A673 (cell line): ENCODE results near the gene LARGE2. TPM values are rescaled to one million over a fixed set of nuclear protein-coding genes. Genes with fewer than 3 reads are reported as not detected.
A peak's percentile ranks its signal among the peaks of the same experiment; 100 is the strongest.

Experiments used
- BruUV-seq: library from RNA; stranded (reverse); fragments of 400-500 nt; replicated peaks from 2 replicates; lab custom pipeline; 2021; lab: Mats Ljungman, UMichigan
- CTCF ChIA-PET: fragments of 300-600 bp; sonication (Branson Sonifier 250); formaldehyde crosslinking; loops from one replicate; lab custom pipeline; 2022; ENCODE audit warnings: antibody characterized with exemption; lab: Charles Lee
- POLR2A ChIA-PET: fragments of 300-600 bp; sonication (Branson Sonifier 250); formaldehyde crosslinking; loops from one replicate; lab custom pipeline; 2022; ENCODE audit warnings: antibody characterized with exemption; ENCODE audit not compliant: low non-redundant PET; lab: Charles Lee
- DNase-seq: peaks from one replicate; pipeline ENCODE4 v3.0.0-alpha.2; 2015; ENCODE audit warnings: low spot score
- H3K27ac ChIP-seq: fragments of 200-600 bp; sonication (generic); 2 replicates; pipeline ENCODE4 v1.5.1; 2016; ENCODE audit warnings: mixed run types, low read depth, mild to moderate bottlenecking, mixed read lengths, antibody characterized with exemption, low read length; ENCODE audit not compliant: poor library complexity, severe bottlenecking
- H3K27me3 ChIP-seq: fragments of 200-600 bp; sonication (generic); replicated peaks from 2 replicates; pipeline ENCODE4 v1.6.1; 2017; ENCODE audit warnings: mixed run types, low read depth, mild to moderate bottlenecking, mixed read lengths, antibody characterized with exemption, low read length; ENCODE audit not compliant: insufficient read depth, poor library complexity
- H3K36me3 ChIP-seq: fragments of 200-600 bp; sonication (generic); 2 replicates; pipeline ENCODE4 v1.6.1; 2016; ENCODE audit warnings: mixed run types, mild to moderate bottlenecking, mixed read lengths, antibody characterized with exemption, low read length; ENCODE audit not compliant: insufficient read depth, poor library complexity, severe bottlenecking
- H3K4me1 ChIP-seq: fragments of 200-600 bp; sonication (generic); 2 replicates; pipeline ENCODE4 v1.6.1; 2017; ENCODE audit warnings: mixed run types, mild to moderate bottlenecking, mixed read lengths, antibody characterized with exemption, low read length; ENCODE audit not compliant: insufficient read depth, poor library complexity, severe bottlenecking
- H3K4me3 ChIP-seq: fragments of 200-600 bp; sonication (generic); 2 replicates; pipeline ENCODE4 v1.5.1; 2016; ENCODE audit warnings: low read depth, mixed run types, mild to moderate bottlenecking, mixed read lengths, low read length; ENCODE audit not compliant: poor library complexity, severe bottlenecking
- H3K9me3 ChIP-seq: fragments of 200-600 bp; sonication (generic); 2 replicates; pipeline ENCODE4 v1.6.1; 2016; ENCODE audit warnings: mixed run types, low read depth, mild to moderate bottlenecking, mixed read lengths, antibody characterized with exemption, low read length; ENCODE audit not compliant: poor library complexity, severe bottlenecking
- EZH2 ChIP-seq: fragments of 200-600 bp; sonication (generic); IDR thresholded peaks from 2 replicates; pipeline ENCODE4 v1.6.1; 2017; ENCODE audit warnings: borderline replicate concordance, low read depth, mild to moderate bottlenecking, mixed read lengths, antibody characterized with exemption, low read length; ENCODE audit not compliant: poor library complexity, severe bottlenecking
- intact Hi-C: fragments of 100-400 bp; cut with micrococcal nuclease; formaldehyde crosslinking; loops from one replicate; pipeline ENCODE4 v1.10.0; 2022; ENCODE audit not compliant: unreplicated experiment
- total RNA-seq: library from RNA; stranded (reverse); gene quantifications from 2 replicates; pipeline ENCODE4 v1.2.3, GENCODE V29; 2021
- TF ChIP-seq, protein P1 (sequence below): fragments of 300-800, 200-600 bp; sonication (generic); conservative IDR thresholded peaks from 2 replicates; pipeline ENCODE4 v1.5.1; 2017; ENCODE audit warnings: low read depth, mild to moderate bottlenecking, antibody characterized with exemption, low read length, moderate library complexity, mixed read lengths

The LARGE2 gene
- total RNA-seq, 1 experiment from 2014 or later = 9.1 TPM

DNA sequence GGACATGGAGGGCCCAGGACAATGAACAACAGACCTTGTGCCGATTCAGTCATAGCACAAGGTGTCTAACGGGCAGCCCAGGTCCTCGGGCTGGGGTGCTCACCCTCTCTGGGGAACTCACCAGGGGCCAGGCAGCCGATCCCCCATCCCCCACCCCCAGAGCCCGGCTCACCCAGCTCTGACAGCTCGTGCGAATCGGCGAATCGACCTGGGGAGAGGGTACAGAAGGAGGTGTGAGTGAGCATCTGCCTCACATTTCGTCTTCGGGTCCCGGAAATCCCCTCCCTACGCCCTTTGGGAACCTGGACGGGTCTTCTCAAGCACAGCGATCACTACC lies 5.2 kb upstream of the LARGE2 start:
- Histone ChIP-seq H3K4me3 (peak overlapping the region; percentile 71), H3K27me3 (no peaks in the 10 kb centered on the region), H3K9me3 (no peaks in the 10 kb centered on the region), H3K27ac (peak overlapping the region; percentile 87), H3K36me3 (peaks cover 20% of the 10 kb centered on the region), H3K4me1 (peaks cover 8% of the 10 kb centered on the region)
- DNase-seq = no peak
- intact Hi-C loops = loop anchor here (2.0 to 5.0 kb wide), 3 partner anchors 44 to 205 kb away; partner anchors contain the start of genes CRY2 and PHF21A
- CTCF ChIA-PET = interaction anchor here (1.0 kb wide), 1 partner anchor 89 kb away, joined by 5 read pairs; no protein-coding TSS in a partner anchor
- TF ChIP-seq, protein P1, sequence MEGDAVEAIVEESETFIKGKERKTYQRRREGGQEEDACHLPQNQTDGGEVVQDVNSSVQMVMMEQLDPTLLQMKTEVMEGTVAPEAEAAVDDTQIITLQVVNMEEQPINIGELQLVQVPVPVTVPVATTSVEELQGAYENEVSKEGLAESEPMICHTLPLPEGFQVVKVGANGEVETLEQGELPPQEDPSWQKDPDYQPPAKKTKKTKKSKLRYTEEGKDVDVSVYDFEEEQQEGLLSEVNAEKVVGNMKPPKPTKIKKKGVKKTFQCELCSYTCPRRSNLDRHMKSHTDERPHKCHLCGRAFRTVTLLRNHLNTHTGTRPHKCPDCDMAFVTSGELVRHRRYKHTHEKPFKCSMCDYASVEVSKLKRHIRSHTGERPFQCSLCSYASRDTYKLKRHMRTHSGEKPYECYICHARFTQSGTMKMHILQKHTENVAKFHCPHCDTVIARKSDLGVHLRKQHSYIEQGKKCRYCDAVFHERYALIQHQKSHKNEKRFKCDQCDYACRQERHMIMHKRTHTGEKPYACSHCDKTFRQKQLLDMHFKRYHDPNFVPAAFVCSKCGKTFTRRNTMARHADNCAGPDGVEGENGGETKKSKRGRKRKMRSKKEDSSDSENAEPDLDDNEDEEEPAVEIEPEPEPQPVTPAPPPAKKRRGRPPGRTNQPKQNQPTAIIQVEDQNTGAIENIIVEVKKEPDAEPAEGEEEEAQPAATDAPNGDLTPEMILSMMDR = no peak
- TF ChIP-seq EZH2 = no peak
- TSS peak; percentile 39 for BruUV-seq
- POLR2A ChIA-PET = interaction anchor here (0.6 to 0.8 kb wide), 2 partner anchors 326 to 1617 kb away, joined by 3 read pairs; no protein-coding TSS in a partner anchor

- H3K4me3 ChIP-seq = peak within 1 kb of the TSS; percentile 71
- CTCF ChIA-PET = interaction anchor here (1.0 to 1.1 kb wide), 2 partner anchors 45 to 89 kb away, joined by 4 to 5 read pairs; no protein-coding TSS in a partner anchor
- peaks cover 20% of the 10 kb centered on the region for H3K36me3 ChIP-seq
- H3K9me3 ChIP-seq = no peaks in the 10 kb centered on the region
- BruUV-seq = no TSS peak
- peaks cover 9% of the 10 kb centered on the region for H3K4me1 ChIP-seq
- peak within 1 kb of the TSS; percentile 87 for H3K27ac ChIP-seq
- no peaks in the 10 kb centered on the region for H3K27me3 ChIP-seq
- DNase-seq = peak; percentile 100
- POLR2A ChIA-PET = interaction anchor here (0.6 to 0.8 kb wide), 3 partner anchors 325 to 1836 kb away, joined by 3 read pairs; no protein-coding TSS in a partner anchor
- TF ChIP-seq EZH2 = no peak
- TF ChIP-seq, protein P1 = no peak
- intact Hi-C loops = loop anchor here (2.0 to 5.0 kb wide), 4 partner anchors 37 to 205 kb away; partner anchors contain the start of genes CRY2 and PHF21A
Observed at GRCh38 chr11:45917623-45918330, 4.7 kb upstream of the LARGE2 start, which contains the start of gene PEX16. Gene PEX16, minus strand, starts transcription at chr11:45917877. Its CDS starts 66 bp downstream, at chr11:45917811.

GRCh38 chr11:45918331-45918941 lies 4.0 kb upstream of the LARGE2 start:
- H3K27ac ChIP-seq = peak overlapping the region; percentile 87

More at GRCh38 chr11:45918331-45918941, 4.0 kb upstream of the LARGE2 start:
- Histone ChIP-seq H3K4me1 (peaks cover 15% of the 10 kb centered on the region), H3K27me3 (no peaks in the 10 kb centered on the region), H3K36me3 (peaks cover 15% of the 10 kb centered on the region), H3K4me3 (peak overlapping the region; percentile 71), H3K9me3 (no peaks in the 10 kb centered on the region)
- intact Hi-C loops = loop anchor here (2.0 to 5.0 kb wide), 3 partner anchors 38 to 204 kb away; partner anchors contain the start of genes CRY2 and PHF21A
- ChIA-PET POLR2A (interaction anchor here (0.7 kb wide), 1 partner anchor 1837 kb away, joined by 3 read pairs; no protein-coding TSS in a partner anchor), CTCF (interaction anchor here (0.6 to 1.1 kb wide), 3 partner anchors 46 to 382 kb away, joined by 4 to 5 read pairs (median 4); no protein-coding TSS in a partner anchor)
- TSS peak; percentile 59 for BruUV-seq
- DNase-seq = peak; percentile 95
- TF ChIP-seq, protein P1 = no peak
- TF ChIP-seq EZH2 = no peak
